ENCODE data around the gene PNMA6E. TPM values are rescaled to one million over a fixed set of nuclear protein-coding genes. Genes with fewer than 3 reads are reported as not detected.
"Not testable (repeated sequence)": the region's sequence is repeated elsewhere in the genome, so short reads cannot be mapped to it uniquely, and the experiment has no call there.

The PNMA6E gene
- total RNA-seq, 1 donor from 2014 or later, result not detected

DNA sequence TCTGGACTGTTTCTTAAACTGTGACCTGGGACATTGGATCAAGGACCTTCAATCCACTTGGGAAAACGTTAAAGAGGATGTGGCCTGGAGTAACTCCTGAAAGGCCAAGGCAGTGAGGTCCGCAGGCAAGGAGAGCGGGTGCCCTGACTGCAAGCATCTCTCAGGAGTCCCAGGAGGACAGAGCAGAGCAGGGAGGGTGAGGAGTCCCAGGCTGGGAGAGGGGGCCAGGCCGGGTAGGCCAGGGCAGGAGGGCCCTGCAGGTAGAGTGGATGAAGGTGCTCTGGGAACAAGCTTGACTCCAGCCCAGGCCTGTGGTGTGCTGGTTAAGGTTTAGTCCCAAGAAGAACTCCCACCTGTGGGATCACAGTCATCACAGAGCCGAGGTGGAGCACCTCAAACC is 13.8 kb downstream of the PNMA6E start:
- no peak for DNase-seq
- Mint-ChIP-seq H3K4me1 (ENCODE audit: low read depth, unreplicated experiment) (no peaks in the 10 kb centered on the region), H3K36me3 (ENCODE audit: unreplicated experiment) (no peaks in the 10 kb centered on the region), H3K27me3 (ENCODE audit: unreplicated experiment) (no peaks in the 10 kb centered on the region), H3K27ac (ENCODE audit: unreplicated experiment) (no peak overlapping the region), H3K4me3 (ENCODE audit: unreplicated experiment) (no peak overlapping the region), H3K9me3 (ENCODE audit: unreplicated experiment) (no peaks in the 10 kb centered on the region)
- TF ChIP-seq, protein P1, sequence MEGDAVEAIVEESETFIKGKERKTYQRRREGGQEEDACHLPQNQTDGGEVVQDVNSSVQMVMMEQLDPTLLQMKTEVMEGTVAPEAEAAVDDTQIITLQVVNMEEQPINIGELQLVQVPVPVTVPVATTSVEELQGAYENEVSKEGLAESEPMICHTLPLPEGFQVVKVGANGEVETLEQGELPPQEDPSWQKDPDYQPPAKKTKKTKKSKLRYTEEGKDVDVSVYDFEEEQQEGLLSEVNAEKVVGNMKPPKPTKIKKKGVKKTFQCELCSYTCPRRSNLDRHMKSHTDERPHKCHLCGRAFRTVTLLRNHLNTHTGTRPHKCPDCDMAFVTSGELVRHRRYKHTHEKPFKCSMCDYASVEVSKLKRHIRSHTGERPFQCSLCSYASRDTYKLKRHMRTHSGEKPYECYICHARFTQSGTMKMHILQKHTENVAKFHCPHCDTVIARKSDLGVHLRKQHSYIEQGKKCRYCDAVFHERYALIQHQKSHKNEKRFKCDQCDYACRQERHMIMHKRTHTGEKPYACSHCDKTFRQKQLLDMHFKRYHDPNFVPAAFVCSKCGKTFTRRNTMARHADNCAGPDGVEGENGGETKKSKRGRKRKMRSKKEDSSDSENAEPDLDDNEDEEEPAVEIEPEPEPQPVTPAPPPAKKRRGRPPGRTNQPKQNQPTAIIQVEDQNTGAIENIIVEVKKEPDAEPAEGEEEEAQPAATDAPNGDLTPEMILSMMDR (IDR thresholded peaks at IDR 0.05; ENCODE audit: partially characterized antibody, unreplicated experiment), result no peak

DNA sequence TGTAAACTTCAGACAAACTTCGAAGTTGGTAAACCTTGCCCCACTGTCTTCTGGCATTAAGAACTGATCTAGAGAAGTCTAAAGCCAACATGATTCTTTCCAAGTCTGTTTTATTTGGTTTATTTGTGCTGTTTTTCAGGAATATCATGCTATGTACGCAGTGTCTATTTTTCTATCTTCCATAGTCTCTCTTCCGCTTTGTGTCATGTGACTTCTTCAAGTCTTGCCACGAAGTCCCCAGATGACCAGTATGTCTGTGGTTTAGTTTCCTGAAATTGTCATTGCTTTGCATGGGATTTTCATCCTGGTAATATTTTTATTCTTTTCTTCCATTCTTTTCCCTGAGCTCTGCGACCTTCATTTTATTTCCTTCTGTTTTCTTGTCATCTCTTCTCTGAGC is 15.1 kb downstream of the PNMA6E start:
- Mint-ChIP-seq H3K36me3 (ENCODE audit: unreplicated experiment) (no peaks in the 10 kb centered on the region), H3K27me3 (ENCODE audit: unreplicated experiment) (no peaks in the 10 kb centered on the region), H3K27ac (ENCODE audit: unreplicated experiment) (no peak overlapping the region), H3K9me3 (ENCODE audit: unreplicated experiment) (no peaks in the 10 kb centered on the region), H3K4me3 (ENCODE audit: unreplicated experiment) (no peak overlapping the region), H3K4me1 (ENCODE audit: low read depth, unreplicated experiment) (no peaks in the 10 kb centered on the region)
- DNase-seq, result no peak
- TF ChIP-seq, protein P1 (IDR thresholded peaks at IDR 0.05; ENCODE audit: partially characterized antibody, unreplicated experiment), result no peak

DNA sequence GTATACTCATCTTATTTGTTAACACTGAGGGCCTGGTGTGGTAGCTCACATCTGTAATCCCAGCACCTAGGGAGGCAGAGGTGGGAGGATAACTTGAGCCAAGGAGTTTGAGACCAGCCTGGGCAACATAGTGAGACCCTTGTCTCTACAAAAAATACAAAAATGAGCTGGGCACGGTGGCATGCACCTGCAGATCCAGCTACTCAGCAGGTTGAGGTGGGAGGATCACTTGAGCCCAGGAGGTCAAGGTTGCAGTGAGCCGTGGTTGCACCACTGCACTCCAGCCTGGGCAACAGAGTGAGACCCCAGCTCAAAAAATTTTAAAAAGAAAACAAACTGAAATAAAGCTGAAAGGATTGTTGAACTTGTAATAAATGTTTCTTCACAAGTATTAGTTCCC is 16.2 kb downstream of the PNMA6E start:
- not testable (repeated sequence) for H3K27me3 Mint-ChIP-seq (ENCODE audit: unreplicated experiment); H3K4me1 Mint-ChIP-seq (ENCODE audit: low read depth, unreplicated experiment); DNase-seq; H3K27ac Mint-ChIP-seq (ENCODE audit: unreplicated experiment); H3K36me3 Mint-ChIP-seq (ENCODE audit: unreplicated experiment); H3K9me3 Mint-ChIP-seq (ENCODE audit: unreplicated experiment); H3K4me3 Mint-ChIP-seq (ENCODE audit: unreplicated experiment)

DNA sequence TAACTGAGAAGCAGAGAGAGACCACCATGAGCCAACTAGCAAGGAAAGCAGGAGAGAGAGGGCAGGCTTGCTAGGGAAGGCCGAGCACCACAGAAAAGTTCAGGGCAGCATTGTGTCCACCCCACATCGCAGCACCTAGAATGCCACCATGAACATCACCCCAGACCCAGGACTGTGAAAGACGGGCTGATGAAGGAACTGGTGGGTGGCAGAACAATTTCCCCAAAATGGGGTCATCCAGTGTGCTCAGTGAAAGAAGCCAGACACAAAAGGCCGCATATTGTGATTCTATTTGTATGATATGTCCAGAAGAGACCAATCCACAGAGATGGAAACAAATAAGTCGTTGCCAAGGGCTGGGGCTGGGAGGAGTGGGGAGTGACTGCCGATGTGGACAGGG is 16.8 kb downstream of the PNMA6E start:
- Mint-ChIP-seq H3K27ac (ENCODE audit: unreplicated experiment) (no peak overlapping the region), H3K27me3 (ENCODE audit: unreplicated experiment) (no peaks in the 10 kb centered on the region), H3K4me1 (ENCODE audit: low read depth, unreplicated experiment) (no peaks in the 10 kb centered on the region), H3K36me3 (ENCODE audit: unreplicated experiment) (no peaks in the 10 kb centered on the region), H3K9me3 (ENCODE audit: unreplicated experiment) (no peaks in the 10 kb centered on the region), H3K4me3 (ENCODE audit: unreplicated experiment) (no peak overlapping the region)
- TF ChIP-seq, protein P1 (IDR thresholded peaks at IDR 0.05; ENCODE audit: partially characterized antibody, unreplicated experiment), result no peak
- no peak for DNase-seq

DNA sequence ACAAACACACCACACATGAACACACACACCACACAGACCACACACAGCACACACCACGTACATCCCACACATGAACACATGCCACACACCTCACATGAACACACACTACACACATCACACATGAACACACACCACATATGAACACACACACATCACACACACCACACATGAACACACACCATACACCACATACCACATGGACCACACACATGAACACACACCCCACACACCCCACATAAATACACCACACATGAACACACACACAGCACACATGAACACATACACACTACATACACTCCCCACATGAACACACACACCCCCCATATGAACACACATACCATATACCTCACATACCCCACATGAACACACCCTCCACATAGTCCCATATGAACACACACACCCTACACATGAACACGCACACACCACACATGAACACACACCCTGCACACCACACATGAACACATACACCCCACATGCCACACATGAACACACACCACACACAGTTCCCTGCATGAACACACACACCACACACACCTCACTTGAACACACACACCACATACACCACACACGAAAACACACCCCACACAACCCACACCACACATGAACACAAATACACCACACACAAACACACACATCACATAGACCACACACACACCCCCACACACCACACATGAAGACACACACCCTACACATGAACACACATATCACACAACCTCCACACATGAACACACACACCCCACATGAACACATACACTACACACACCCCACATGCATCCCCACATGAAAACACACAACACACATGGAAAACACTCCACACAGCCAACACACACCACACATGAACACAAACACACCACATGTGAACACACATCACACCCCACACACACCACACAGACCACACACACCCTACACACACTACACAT is 18.3 kb downstream of the PNMA6E start:
- no peak for DNase-seq
- Mint-ChIP-seq H3K9me3 (ENCODE audit: unreplicated experiment) (no peaks in the 10 kb centered on the region), H3K36me3 (ENCODE audit: unreplicated experiment) (no peaks in the 10 kb centered on the region), H3K27me3 (ENCODE audit: unreplicated experiment) (no peaks in the 10 kb centered on the region), H3K27ac (ENCODE audit: unreplicated experiment) (no peak overlapping the region), H3K4me3 (ENCODE audit: unreplicated experiment) (no peak overlapping the region), H3K4me1 (ENCODE audit: low read depth, unreplicated experiment) (no peaks in the 10 kb centered on the region)
- TF ChIP-seq, protein P1 (IDR thresholded peaks at IDR 0.05; ENCODE audit: partially characterized antibody, unreplicated experiment), result no peak
